AG08395 (cell line): ENCODE data around the gene ADD2.

Source experiments
- DNase-seq: peaks from one replicate; pipeline ENCODE4 v3.0.0; 2012; ENCODE audit warnings: mixed read lengths, low spot score

ADD2 gene

GRCh38 chr2:70784320-70784719 lies 16.3 kb upstream of the ADD2 start:
- no peak for DNase-seq

GRCh38 chr2:70779911-70780545 lies 12.0 kb upstream of the ADD2 start:
- peak; percentile 86 for DNase-seq

GRCh38 chr2:70779491-70779890 lies 11.5 kb upstream of the ADD2 start:
- DNase-seq, result no peak

DNA sequence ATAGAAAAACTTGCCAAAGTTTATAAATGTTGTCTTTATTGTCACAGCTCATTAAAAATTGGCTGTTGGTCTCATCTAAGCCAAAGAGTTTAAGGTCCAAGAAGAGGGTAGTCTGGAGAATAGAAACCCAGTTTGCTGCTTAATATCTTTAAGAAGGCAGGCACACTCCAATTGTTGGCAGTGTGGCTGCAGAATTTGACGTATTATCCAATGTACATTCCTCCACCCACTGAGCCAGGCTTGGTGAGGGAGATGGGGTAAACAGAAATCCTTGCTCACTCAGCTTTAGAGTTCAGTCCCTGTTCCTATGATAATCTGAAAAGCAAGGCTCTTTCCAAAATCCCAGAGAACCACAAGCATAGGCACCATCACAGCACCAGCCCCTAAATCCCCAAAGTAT lies 10.7 kb upstream of the ADD2 start:
- no peak for DNase-seq

DNA sequence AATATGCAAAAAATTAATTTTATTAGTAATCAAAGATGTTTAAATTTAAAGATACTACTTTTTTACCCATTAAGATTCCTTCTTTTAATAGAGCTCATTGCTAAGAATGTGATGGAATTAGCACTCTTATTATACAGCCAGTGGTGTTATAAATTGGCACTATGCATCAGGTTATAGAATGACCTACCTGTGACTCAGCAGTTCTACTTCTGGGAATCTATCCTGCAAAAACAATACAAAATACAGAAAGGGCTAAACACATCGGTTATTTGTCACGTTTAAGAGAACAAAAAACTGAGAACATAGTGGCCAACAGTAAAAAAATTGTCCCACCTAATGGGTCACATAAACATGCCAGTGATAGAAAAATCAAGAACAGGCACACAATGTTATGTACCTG lies 9.4 kb upstream of the ADD2 start:
- DNase-seq, result no peak

GRCh38 chr2:70776266-70776665 lies 8.3 kb upstream of the ADD2 start:
- DNase-seq, result no peak

- no peak for DNase-seq
Measured at GRCh38 chr2:70775141-70775540, 7.1 kb upstream of the ADD2 start.

- DNase-seq, result no peak
Measured at GRCh38 chr2:70772486-70773155, 4.6 kb upstream of the ADD2 start.

DNA sequence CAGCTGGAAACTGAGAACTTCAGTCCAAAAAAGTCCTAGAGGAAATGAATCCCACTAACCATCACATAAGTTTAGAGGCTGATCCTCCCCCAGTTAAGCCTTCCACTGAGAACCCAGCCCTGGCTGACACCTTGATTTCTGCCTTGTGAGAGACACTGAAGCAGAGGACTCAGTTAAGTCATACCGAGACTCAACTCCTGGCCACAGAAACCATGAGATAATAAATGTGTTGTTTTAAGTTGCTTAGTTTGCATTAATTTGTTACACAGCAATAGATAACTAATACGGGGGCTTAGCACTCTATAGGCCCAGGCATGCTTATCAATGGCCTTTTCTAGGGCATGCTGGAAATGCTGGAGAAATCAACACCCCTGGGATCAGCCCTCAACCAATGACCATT lies 3.4 kb upstream of the ADD2 start:
- no peak for DNase-seq

GRCh38 chr2:70769450-70769849 lies 1.4 kb upstream of the ADD2 start:
- no peak for DNase-seq

DNA sequence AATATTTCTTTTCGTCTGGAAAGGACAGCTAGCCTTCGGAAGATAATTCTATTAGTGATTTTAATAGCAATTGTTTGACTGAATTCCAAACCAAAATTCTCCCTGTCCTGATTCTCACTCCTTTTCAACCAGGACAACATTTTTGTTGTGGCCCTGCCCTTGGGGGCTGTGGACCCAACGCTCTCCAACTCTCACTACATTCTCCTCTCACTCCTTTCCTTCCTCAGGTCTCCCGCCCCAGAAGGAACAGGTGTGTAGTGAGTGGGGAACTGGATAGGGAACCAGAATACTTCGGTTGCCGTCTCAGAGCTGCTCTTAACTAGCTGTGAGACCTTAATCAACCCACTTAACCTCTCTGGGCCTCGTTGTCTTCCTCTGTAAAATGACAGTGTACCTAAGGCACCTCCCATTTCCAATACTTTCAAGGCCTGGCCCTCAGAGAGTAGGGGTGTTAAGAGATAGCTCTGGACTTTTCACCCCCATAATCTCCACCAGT lies 638 bp upstream of the ADD2 start:
- no peak for DNase-seq

- DNase-seq, result peak; percentile 7
Measured at GRCh38 chr2:70767079-70767698, 811 bp downstream of the ADD2 start.

GRCh38 chr2:70766357-70767078 lies 1.5 kb downstream of the ADD2 start:
- DNase-seq, result no peak

- no peak for DNase-seq
Measured at GRCh38 chr2:70765507-70765906, 2.5 kb downstream of the ADD2 start.

DNA sequence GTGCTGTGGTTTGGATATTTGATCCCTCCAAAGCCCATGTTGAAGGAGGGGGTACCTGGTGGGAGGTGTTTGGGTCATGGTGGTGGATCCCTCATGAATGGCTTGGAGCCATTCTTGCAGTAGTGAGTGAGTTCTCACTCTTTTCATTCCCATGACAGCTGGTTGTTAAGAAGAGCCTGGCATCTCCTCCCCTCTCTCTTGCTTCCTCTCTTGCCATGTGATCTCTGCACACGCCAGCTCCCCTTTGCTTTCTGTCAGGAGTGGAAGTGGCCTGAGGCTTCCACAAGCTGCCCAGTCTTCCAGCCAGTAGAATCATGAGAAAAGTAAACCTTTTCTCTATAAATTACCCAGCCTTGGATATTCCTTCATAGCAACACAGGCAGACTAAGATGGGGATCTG lies 8.6 kb downstream of the ADD2 start:
- DNase-seq, result no peak

DNA sequence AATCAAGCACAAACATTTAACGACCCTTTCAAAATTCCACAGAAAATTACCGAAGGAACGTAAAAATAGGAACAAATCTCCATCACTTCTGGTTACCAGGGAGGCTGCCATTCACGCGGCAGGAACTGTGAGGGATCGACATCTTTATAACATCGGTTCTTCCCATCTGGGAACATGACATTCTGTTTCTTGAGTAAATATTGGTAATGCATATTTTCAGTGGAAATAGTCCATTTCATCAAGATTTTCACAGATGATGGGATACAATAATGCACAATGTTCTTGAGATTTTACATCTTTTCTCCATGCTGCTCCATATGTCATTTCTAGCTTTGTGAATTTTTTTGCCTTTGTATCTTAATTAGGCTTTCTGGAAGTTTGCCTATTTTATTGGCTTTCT lies 10.0 kb downstream of the ADD2 start:
- DNase-seq, result no peak

GRCh38 chr2:70757360-70757759 lies 10.6 kb downstream of the ADD2 start:
- DNase-seq, result no peak

DNA sequence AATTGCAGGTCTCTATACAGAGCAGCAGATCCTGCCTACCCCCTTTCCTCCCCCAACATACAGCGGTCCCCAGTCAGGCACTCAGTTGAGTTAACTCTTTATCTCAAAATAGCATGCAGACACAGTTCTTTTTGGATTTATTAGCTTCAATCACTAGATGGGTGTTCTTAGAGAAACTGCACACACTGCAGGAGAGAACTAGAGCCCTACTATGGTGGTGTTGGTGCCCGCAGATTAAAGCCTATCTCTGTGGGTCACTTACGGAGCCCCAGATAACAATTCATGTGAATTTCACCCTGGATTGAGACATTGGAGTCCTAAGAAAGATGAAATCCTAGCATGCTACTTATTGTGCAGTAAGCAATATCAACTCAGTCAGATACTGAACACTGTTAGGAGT lies 11.9 kb downstream of the ADD2 start:
- DNase-seq, result no peak

GRCh38 chr2:70753902-70754301 lies 14.1 kb downstream of the ADD2 start:
- DNase-seq, result no peak

GRCh38 chr2:70753031-70753430 lies 15.0 kb downstream of the ADD2 start:
- no peak for DNase-seq

DNA sequence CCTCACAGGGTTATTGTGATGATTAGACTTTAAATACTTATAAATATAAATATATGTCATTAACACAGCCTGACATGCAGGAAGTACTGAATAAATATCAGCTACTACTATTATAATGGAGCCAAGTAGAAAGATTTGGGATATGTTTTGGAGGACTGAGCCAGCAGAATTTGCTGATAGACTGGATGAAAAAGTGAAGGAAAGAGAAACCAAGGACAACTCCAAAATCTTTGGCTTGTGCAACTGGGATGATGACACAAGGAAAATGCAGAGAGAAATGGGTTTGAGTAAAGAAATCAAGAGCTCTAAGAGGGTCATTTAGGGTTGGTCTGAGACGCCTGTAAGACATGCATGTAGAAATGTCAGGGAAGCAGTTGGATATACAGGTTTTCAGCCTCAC lies 15.6 kb downstream of the ADD2 start:
- DNase-seq, result no peak

DNA sequence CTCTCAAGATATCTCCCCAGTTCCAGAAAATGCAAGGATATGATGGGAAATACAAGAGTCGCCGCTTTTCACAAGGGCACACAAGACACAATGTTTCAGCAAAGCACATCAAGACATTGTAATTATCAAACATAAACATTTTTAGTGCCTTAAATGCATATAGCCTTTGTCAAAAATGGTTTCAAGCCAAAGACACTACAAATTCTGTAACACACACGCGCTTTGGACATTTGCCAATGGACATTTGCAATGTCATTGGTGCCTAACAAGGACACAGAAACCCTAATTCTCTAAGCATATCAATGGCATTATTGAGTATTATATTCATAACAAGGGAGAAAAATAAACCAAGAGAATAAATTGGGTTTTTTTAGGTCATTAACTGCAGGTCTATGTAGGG lies 16.1 kb downstream of the ADD2 start:
- no peak for DNase-seq

- no peak for DNase-seq
Measured at GRCh38 chr2:70750320-70750719, 17.7 kb downstream of the ADD2 start.
